Skeletal muscle satellite cell (primary cell): Measurements from ENCODE around the gene CASP10.
"Not testable (repeated sequence)": the region's sequence is repeated elsewhere in the genome, so short reads cannot be mapped to it uniquely, and the experiment has no call there.

Experiments
- H3K27me3 ChIP-seq: 2 replicates; pipeline ENCODE4 v1.7.0; 2013; ENCODE audit warnings: low read length; ENCODE audit not compliant: control insufficient read depth, insufficient read depth
- H3K36me3 ChIP-seq: 2 replicates; pipeline ENCODE4 v1.7.0; 2013; ENCODE audit warnings: mild to moderate bottlenecking, control low read depth, low read length; ENCODE audit not compliant: insufficient read depth
- H3K4me1 ChIP-seq: 2 replicates; pipeline ENCODE4 v1.7.0; 2013; ENCODE audit warnings: low read length; ENCODE audit not compliant: control insufficient read depth, insufficient read depth
- H3K4me2 ChIP-seq: 2 replicates; pipeline ENCODE4 v1.7.0; 2013; ENCODE audit warnings: mild to moderate bottlenecking, low read length
- H3K4me3 ChIP-seq: 2 replicates; pipeline ENCODE4 v1.7.0; 2013; ENCODE audit warnings: low read length
- H3K9ac ChIP-seq: 2 replicates; pipeline ENCODE4 v1.7.0; 2013; ENCODE audit warnings: mild to moderate bottlenecking, low read depth, low read length, moderate library complexity
- H3K9me3 ChIP-seq: replicated peaks from 2 replicates; pipeline ENCODE4 v1.7.0; 2013; ENCODE audit warnings: mild to moderate bottlenecking, control low read depth, low read length

The CASP10 gene

DNA sequence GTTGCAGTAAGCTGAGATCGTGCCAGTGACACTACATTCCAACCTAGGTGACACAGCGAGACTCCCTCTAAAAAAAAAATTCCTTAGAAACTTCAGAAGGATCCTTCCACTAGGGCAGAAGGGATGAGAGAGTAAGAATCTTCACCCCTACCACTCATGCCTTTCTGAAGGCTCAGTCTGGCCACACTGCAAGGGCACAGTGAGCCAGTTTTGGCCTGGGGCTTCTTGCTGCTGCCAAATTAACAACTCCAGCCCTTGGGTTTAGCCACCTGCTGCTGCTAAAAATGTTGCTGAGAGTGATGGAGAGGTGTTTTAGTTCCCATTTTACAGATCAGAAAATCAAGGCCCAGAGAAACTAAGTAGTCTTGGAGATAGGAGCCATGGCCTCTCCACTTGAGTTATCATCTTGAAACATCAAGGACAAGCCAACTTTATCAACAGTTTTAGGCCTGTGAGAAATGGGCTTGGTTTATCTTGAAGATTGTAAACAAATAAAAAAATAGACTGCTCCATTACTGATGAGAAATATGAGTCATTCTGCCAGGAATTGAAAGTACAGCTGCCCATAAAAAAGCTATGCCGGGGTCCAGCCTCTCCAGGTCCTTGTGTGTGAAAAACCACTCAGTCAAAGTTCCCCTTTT, 45.5 kb downstream of the CASP10 start:
- Histone ChIP-seq H3K36me3 (no peaks in the 10 kb centered on the region), H3K4me1 (peaks cover 8% of the 10 kb centered on the region), H3K27me3 (peaks cover 5% of the 10 kb centered on the region), H3K4me2 (no peak overlapping the region), H3K4me3 (no peak overlapping the region), H3K9ac (no peak overlapping the region), H3K9me3 (no peaks in the 10 kb centered on the region)

DNA sequence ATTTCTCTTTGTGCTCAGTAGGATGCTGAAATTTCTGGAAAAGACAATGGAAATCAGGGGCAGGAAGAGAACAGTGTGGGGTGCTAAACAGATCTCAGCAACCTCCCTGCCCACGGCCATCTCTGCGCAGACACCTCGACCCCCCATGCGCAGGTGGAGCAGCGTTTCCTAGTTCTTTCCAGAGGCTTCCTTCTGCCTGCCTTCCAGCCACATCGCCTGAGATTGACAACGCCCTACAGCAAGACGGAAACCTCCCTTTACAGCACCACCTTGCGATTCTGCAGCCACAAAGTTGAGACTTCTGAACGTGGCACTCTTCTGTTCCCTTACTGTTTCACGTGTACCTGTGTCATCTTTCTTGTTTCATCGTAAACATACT, 46.0 kb downstream of the CASP10 start:
- H3K36me3 ChIP-seq = no peaks in the 10 kb centered on the region
- no peaks in the 10 kb centered on the region for H3K9me3 ChIP-seq
- peaks cover 8% of the 10 kb centered on the region for H3K4me1 ChIP-seq
- no peak overlapping the region for H3K4me2 ChIP-seq
- H3K9ac ChIP-seq = no peak overlapping the region
- no peak overlapping the region for H3K4me3 ChIP-seq
- peaks cover 5% of the 10 kb centered on the region for H3K27me3 ChIP-seq

DNA sequence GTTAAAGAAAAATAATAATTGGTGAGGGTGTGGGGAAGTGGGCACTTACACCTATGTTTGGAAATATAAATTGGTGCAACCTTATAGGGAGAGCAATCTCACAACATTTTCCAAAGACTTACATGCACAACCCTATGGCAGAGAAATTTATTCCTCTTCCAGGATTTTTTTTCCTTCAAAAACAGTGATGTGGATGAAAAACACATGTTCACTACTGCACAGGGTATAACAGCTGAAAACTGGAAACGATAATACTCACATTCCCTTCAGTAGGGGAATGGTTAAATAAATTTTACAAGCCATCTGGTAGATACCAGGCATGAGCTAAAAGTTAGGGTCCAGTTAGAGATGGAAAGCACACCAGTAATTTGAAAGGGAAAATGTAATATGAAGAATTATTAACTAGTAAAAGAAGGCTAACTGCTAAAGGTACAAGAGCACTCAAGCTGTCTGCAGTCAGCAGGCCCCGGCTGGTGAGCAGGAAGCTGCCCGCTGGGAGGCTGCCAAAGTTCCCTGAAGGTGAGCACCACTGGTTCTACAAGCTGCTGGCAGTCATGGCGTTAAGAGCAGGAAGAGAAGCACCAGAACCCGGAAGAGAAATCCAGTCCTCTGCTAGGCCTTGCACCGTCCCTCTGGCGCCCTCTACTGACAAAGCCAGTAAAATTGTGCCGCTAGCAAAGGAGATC, 49.0 kb downstream of the CASP10 start:
- no peak overlapping the region for H3K4me3 ChIP-seq
- H3K9ac ChIP-seq = no peak overlapping the region
- H3K27me3 ChIP-seq = no peaks in the 10 kb centered on the region
- H3K9me3 ChIP-seq = no peaks in the 10 kb centered on the region
- H3K36me3 ChIP-seq = no peaks in the 10 kb centered on the region
- peaks cover 17% of the 10 kb centered on the region for H3K4me1 ChIP-seq
- H3K4me2 ChIP-seq = peak overlapping the region; percentile 36

DNA sequence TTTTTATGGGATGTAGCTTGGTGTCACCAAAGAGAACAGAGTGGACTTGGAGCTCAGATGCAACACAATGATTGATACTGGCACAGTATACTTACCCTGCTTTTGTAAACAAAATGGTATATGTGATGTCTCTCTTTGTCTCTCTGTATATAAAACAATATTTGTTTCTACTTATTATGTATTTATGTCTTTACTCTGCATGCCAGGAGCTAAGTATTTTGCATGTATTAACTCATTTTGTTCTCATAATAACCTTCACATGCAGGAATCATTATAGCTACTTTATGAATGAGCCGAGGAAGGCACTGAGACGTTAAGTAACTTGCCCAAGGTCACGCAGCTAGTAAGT, 49.5 kb downstream of the CASP10 start:
- no peak overlapping the region for H3K9ac ChIP-seq
- no peaks in the 10 kb centered on the region for H3K36me3 ChIP-seq
- H3K9me3 ChIP-seq = no peaks in the 10 kb centered on the region
- no peak overlapping the region for H3K4me3 ChIP-seq
- H3K4me2 ChIP-seq = no peak overlapping the region
- peaks cover 17% of the 10 kb centered on the region for H3K4me1 ChIP-seq
- H3K27me3 ChIP-seq = no peaks in the 10 kb centered on the region

DNA sequence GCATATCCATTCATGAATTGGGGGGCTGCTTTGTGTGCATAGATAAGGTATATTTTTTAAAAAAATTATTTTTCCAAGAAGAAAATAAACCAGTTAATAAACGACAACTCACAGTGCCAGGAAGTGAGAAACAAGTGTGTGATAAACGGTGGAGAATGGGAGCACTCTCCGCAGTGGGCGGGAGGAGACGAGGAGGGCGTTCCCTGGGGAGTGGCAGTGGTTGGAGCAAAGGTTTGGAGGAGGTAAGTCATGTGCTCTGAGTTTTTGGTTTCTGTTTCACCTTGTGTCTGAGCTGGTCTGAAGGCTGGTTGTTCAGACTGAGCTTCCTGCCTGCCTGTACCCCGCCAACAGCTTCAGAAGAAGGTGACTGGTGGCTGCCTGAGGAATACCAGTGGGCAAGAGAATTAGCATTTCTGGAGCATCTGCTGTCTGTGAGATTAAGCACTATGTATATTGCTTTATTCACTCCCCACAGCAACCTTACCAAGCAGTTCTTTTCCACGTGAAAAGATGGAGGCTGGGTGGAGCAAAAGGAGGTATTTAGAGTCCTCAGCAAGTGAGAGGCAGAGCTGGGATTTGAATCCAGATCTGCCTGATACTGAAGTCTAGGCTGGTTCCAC, 50.4 kb downstream of the CASP10 start:
- peaks cover 17% of the 10 kb centered on the region for H3K4me1 ChIP-seq
- H3K36me3 ChIP-seq = no peaks in the 10 kb centered on the region
- H3K9ac ChIP-seq = no peak overlapping the region
- H3K27me3 ChIP-seq = no peaks in the 10 kb centered on the region
- no peaks in the 10 kb centered on the region for H3K9me3 ChIP-seq
- H3K4me3 ChIP-seq = no peak overlapping the region
- no peak overlapping the region for H3K4me2 ChIP-seq

DNA sequence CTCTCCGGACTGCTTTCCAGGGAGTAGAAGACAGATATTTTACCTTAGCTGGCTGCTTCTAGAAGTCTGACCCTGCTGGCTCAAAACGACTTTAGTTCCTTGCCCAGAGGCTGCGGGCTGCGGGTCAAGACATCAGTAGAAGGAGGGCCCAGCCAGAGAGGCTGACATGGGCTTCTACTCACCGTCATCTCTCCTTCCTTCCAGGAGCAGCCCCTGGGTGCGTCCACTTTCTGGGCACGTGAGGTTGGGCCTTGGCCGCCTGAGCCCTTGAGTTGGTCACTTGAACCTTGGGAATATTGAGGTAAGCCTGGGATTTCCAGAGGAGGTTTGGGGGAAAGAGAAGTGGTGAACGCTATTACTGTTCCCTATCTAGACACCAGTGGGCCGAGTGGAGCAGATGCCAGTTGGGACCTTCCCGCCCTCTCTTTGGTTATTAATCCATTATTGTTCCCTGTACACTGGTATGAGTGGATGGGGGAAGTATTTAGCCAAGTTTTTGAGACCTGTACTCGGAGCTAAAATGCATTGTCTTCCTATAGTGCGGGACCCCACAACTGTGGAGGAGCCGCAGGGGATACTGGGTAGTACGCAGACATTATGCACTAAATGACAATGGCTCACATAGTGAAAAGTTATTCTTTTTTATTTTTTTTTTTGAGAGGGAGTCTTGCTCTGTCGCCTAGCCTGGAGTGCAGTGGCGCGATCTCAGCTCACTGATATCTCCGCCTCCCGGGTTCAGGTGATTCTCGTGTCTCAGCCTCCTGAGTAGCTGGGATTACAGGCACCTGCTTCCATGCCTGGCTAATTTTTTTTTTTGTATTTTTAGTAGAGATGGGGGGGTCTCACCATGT, 51.1 kb downstream of the CASP10 start:
- no peaks in the 10 kb centered on the region for H3K9me3 ChIP-seq
- H3K4me2 ChIP-seq = no peak overlapping the region
- peaks cover 12% of the 10 kb centered on the region for H3K4me1 ChIP-seq
- H3K36me3 ChIP-seq = no peaks in the 10 kb centered on the region
- no peak overlapping the region for H3K4me3 ChIP-seq
- no peaks in the 10 kb centered on the region for H3K27me3 ChIP-seq
- no peak overlapping the region for H3K9ac ChIP-seq

DNA sequence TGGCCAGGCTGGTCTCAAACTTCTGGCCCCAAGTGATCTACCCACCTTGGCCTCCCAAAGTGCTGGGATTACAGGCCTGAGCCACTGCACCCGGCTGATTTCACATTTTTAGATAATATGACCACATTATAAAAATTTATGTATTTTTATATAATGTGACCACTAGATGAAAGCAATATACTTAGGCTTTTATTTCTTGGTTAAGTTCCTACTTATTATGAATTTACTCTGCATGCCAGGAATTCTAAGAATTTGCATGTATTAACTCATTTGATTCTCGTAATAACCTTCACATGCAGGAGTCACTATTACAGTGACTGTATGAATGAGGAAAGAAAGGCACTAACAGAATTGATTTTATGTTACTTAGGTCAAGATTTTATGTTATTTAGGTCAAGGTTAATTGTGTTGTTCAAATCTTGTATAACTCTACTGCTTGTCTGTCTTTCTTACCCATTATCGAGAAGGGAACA, 51.8 kb downstream of the CASP10 start:
- no peak overlapping the region for H3K4me2 ChIP-seq
- no peak overlapping the region for H3K9ac ChIP-seq
- H3K36me3 ChIP-seq = no peaks in the 10 kb centered on the region
- no peaks in the 10 kb centered on the region for H3K27me3 ChIP-seq
- peaks cover 11% of the 10 kb centered on the region for H3K4me1 ChIP-seq
- no peak overlapping the region for H3K4me3 ChIP-seq
- H3K9me3 ChIP-seq = no peaks in the 10 kb centered on the region

DNA sequence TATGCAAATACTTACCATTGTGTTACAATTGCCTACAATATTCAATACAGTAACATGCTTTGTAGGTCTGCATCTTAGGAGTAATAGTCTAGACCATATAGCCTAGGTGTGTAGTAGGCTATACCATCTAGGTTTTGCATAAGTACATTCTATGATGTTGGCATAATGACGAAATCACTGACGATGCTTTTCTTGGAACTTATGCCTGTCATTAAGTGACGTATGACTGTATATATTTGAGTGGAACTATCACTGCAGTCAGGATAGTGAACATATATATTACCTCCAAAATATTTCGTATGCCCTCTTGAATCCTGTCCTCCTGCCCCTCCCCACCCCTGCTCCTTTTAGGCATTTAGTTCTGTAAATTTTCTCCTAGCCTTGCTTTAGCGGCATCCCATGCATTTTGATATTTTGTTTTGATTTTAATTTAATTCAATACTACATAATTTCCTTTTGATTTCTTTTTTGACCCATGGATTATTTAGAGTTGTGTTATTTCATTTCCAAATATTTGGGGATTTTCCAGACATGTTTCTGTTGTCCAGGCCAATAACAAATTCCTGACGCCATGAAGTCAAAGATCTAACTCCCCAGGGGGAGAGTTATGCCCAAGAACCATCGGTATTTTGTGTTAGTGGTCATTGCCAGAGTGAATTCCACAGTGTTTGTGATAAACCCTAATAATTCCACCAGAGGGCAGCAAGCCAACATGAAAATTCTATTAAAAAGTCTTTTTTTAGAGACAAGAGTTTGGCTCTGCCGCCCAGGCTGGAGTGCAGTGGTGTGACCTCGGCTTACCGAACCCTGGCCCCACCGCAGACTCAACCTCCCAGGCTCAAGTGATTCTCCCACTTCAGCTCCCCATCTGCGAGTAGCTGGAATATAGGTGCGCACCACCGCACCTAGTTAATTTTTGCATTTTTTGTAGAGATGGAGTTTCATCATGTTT, 53.2 kb downstream of the CASP10 start:
- no peak overlapping the region for H3K9ac ChIP-seq
- H3K27me3 ChIP-seq = no peaks in the 10 kb centered on the region
- no peak overlapping the region for H3K4me3 ChIP-seq
- H3K9me3 ChIP-seq = no peaks in the 10 kb centered on the region
- peaks cover 11% of the 10 kb centered on the region for H3K4me1 ChIP-seq
- H3K4me2 ChIP-seq = peak overlapping the region; percentile 67
- no peaks in the 10 kb centered on the region for H3K36me3 ChIP-seq

DNA sequence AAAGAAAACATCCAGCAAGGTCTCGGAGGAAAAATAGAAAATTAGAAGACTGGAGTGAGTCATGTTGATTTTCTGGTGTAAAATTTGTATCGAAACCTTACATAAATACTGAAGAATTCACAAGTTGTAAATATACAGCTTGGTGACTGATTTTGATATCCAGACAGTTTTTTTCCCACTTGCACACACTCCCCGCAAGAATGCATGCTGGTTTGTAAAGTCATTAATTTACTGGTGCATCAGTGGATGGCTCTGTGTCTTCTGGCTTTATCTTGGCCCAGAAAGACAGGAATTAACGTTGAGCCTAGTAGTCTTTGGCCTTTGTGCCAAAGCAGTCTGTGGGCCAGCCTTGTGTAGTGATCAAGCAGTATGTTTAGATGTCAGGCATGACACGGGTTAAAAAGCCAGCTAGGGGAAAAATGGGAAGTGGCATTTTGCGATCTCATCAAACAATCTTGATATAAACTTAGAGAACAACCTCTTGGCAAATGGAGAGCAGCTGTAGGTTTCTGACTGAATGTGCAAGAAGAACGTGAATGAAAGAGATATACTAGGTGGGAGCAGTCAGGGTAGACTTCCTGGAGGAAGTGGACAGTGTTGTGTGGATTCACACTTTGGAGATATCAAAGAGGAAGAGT, 54.7 kb downstream of the CASP10 start:
- Histone ChIP-seq H3K4me1 (peaks cover 9% of the 10 kb centered on the region), H3K4me2 (no peak overlapping the region), H3K9ac (no peak overlapping the region)

DNA sequence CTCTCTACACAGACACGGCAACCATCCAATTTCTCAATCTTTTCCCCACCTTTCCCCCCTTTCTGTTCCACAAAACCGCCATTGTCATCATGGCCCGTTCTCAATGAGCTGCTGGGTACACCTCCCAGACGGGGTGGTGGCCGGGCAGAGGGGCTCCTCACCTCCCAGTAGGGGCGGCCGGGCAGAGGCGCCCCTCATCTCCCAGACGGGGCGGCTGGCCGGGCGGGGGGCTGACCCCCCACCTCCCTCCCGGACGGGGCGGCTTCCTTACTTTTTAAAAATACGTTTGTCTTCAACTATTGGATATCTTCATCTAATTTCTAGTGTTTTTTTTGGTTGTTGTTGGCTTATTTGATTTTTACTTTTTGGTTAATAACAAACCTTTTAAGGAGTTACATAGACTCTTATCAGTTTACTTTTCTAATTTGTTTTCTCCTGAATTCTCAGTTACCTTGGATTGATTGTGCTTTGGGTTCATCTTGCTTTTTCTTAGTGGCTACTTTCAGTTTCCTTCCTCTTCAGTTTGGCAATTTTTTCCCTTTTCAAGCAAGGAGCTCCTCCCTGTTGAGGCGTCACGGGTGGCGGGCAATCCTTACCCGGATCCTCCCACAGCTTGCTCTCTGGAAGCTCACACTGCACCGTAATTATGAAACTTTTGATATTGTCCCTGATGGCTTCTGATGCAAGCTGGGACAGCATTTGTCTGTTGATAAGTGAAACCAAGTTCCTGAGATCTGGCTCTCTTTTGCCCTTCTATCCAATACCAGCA, 56.4 kb downstream of the CASP10 start:
- H3K9me3 ChIP-seq, H3K4me2 ChIP-seq, H3K9ac ChIP-seq, H3K4me1 ChIP-seq, H3K27me3 ChIP-seq, H3K36me3 ChIP-seq, H3K4me3 ChIP-seq: not testable (repeated sequence)

More for the DNA sequence above, 54.7 kb downstream of the CASP10 start:
- H3K9me3 ChIP-seq = no peaks in the 10 kb centered on the region
- no peak overlapping the region for H3K4me3 ChIP-seq
- H3K36me3 ChIP-seq = no peaks in the 10 kb centered on the region
- no peaks in the 10 kb centered on the region for H3K27me3 ChIP-seq
